Uterus (tissue), 2 donors: Measurements from ENCODE around the gene PKNOX1.
"Not testable (repeated sequence)": the region's sequence is repeated elsewhere in the genome, so short reads cannot be mapped to it uniquely, and the experiment has no call there.

Source experiments
- POLR2A ChIP-seq, 2 donors: fragments of 450-650 bp; IDR thresholded peaks; one replicate each; pipeline ENCODE4 v1.6.1; 2016; ENCODE audit warnings: antibody characterized with exemption in 2 of 2, mild to moderate bottlenecking in 1 of 2, moderate library complexity in 1 of 2
- TF ChIP-seq, protein P1 (sequence below), 4 experiments: fragments of 200-600 bp in 2 of 4; fragments of 450-650 bp in 2 of 4; sonication (generic) in 2 of 4; IDR thresholded peaks; one replicate each; pipeline ENCODE4 v1.5.1; 2016 to 2019; ENCODE audit warnings: antibody characterized with exemption in 4 of 4, mild to moderate bottlenecking in 2 of 4, moderate library complexity in 1 of 4

DNA sequence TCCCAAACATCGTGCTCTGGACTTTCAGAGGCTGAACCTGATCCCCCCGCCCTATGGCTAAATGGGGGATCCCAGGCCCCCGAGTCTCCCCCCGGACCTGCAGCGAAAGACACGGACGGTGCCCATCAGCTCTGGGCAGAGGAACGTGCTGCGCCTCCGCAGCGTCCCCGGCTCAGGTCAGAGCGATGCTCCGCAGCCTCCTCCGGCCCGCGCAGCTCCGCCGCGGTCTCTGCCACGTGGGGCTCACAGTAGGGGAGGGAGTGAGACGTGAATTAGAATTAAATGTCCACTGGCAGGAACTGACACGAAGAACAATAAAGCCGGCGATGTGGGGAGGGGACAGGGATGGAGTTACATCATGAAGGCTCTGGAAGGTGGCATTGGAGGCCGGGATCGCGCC lies 102.3 kb downstream of the PKNOX1 start:
- TF ChIP-seq, protein P1, sequence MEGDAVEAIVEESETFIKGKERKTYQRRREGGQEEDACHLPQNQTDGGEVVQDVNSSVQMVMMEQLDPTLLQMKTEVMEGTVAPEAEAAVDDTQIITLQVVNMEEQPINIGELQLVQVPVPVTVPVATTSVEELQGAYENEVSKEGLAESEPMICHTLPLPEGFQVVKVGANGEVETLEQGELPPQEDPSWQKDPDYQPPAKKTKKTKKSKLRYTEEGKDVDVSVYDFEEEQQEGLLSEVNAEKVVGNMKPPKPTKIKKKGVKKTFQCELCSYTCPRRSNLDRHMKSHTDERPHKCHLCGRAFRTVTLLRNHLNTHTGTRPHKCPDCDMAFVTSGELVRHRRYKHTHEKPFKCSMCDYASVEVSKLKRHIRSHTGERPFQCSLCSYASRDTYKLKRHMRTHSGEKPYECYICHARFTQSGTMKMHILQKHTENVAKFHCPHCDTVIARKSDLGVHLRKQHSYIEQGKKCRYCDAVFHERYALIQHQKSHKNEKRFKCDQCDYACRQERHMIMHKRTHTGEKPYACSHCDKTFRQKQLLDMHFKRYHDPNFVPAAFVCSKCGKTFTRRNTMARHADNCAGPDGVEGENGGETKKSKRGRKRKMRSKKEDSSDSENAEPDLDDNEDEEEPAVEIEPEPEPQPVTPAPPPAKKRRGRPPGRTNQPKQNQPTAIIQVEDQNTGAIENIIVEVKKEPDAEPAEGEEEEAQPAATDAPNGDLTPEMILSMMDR (IDR thresholded peaks at IDR 0.05): not testable (repeated sequence)
- not testable (repeated sequence) for TF ChIP-seq POLR2A (IDR thresholded peaks at IDR 0.05)
